Measurements from ENCODE around the gene ANKRD24.

The ANKRD24 gene

GRCh38 chr19:4174895-4175668, 7.4 kb upstream of the ANKRD24 start:
- Histone ChIP-seq H3K27ac (ENCODE audit: low read depth, low read length) (no peak overlapping the region), H3K9me3 (ENCODE audit: insufficient read depth, low read length) (no peaks in the 10 kb centered on the region), H3K9ac (ENCODE audit: low read length) (no peak overlapping the region), H3K36me3 (ENCODE audit: low read length) (no peaks in the 10 kb centered on the region), H3K9me2 (replicated peaks; ENCODE audit: insufficient read depth, low read length) (no peaks in the 10 kb centered on the region), H3K79me2 (ENCODE audit: insufficient read depth, low read length) (no peaks in the 10 kb centered on the region), H4K20me1 (ENCODE audit: low read depth, low read length) (no peaks in the 10 kb centered on the region), H3K27me3 (ENCODE audit: low read length) (no peaks in the 10 kb centered on the region), H3K4me3 (ENCODE audit: insufficient read depth, low read length, poor library complexity, severe bottlenecking) (no peak overlapping the region), H3F3A (ENCODE audit: insufficient read depth) (no peaks in the 10 kb centered on the region), H2AFZ (ENCODE audit: low read depth, low read length, severe bottlenecking) (no peak overlapping the region), H3K4me2 (ENCODE audit: low read depth, low read length, poor library complexity, severe bottlenecking) (no peak overlapping the region)
- TF ChIP-seq EZH2phosphoT487 (conservative IDR thresholded peaks at IDR 0.05; ENCODE audit: low read length): no peak
- TF ChIP-seq CTCF (IDR thresholded peaks at IDR 0.05; ENCODE audit: insufficient read depth, low read length, poor library complexity, severe bottlenecking): no peak

- Histone ChIP-seq H3K27ac (ENCODE audit: low read depth, low read length) (no peak overlapping the region), H3K79me2 (ENCODE audit: insufficient read depth, low read length) (no peaks in the 10 kb centered on the region), H3K4me3 (ENCODE audit: insufficient read depth, low read length, poor library complexity, severe bottlenecking) (no peak overlapping the region), H3K36me3 (ENCODE audit: low read length) (no peaks in the 10 kb centered on the region), H3K9ac (ENCODE audit: low read length) (no peak overlapping the region), H2AFZ (ENCODE audit: low read depth, low read length, severe bottlenecking) (no peak overlapping the region), H3K27me3 (ENCODE audit: low read length) (no peaks in the 10 kb centered on the region), H3K4me2 (ENCODE audit: low read depth, low read length, poor library complexity, severe bottlenecking) (no peak overlapping the region), H3K9me3 (ENCODE audit: insufficient read depth, low read length) (no peaks in the 10 kb centered on the region), H3K9me2 (replicated peaks; ENCODE audit: insufficient read depth, low read length) (no peaks in the 10 kb centered on the region), H3F3A (ENCODE audit: insufficient read depth) (no peaks in the 10 kb centered on the region), H4K20me1 (ENCODE audit: low read depth, low read length) (no peaks in the 10 kb centered on the region)
- no peak for TF ChIP-seq CTCF (IDR thresholded peaks at IDR 0.05; ENCODE audit: insufficient read depth, low read length, poor library complexity, severe bottlenecking)
- TF ChIP-seq EZH2phosphoT487 (conservative IDR thresholded peaks at IDR 0.05; ENCODE audit: low read length): no peak
Observed at GRCh38 chr19:4175669-4175931, 6.9 kb upstream of the ANKRD24 start.

- Histone ChIP-seq H3F3A (ENCODE audit: insufficient read depth) (peaks cover 4% of the 10 kb centered on the region; the same call in 1 of the 2 replicates), H3K4me3 (ENCODE audit: insufficient read depth, low read length, poor library complexity, severe bottlenecking) (no peak overlapping the region), H3K9ac (ENCODE audit: low read length) (no peak overlapping the region), H4K20me1 (ENCODE audit: low read depth, low read length) (no peaks in the 10 kb centered on the region), H3K27ac (ENCODE audit: low read depth, low read length) (no peak overlapping the region), H2AFZ (ENCODE audit: low read depth, low read length, severe bottlenecking) (no peak overlapping the region), H3K4me2 (ENCODE audit: low read depth, low read length, poor library complexity, severe bottlenecking) (no peak overlapping the region), H3K9me3 (ENCODE audit: insufficient read depth, low read length) (no peaks in the 10 kb centered on the region), H3K79me2 (ENCODE audit: insufficient read depth, low read length) (0 out of 2 replicates have a peak, but pooled peaks cover 5% of the 10 kb centered on the region), H3K27me3 (ENCODE audit: low read length) (no peaks in the 10 kb centered on the region), H3K36me3 (ENCODE audit: low read length) (no peaks in the 10 kb centered on the region), H3K9me2 (replicated peaks; ENCODE audit: insufficient read depth, low read length) (no peaks in the 10 kb centered on the region)
- TF ChIP-seq CTCF (IDR thresholded peaks at IDR 0.05; ENCODE audit: insufficient read depth, low read length, poor library complexity, severe bottlenecking) (no peak), EZH2phosphoT487 (conservative IDR thresholded peaks at IDR 0.05; ENCODE audit: low read length) (no peak)
Observed at GRCh38 chr19:4177146-4177545, 5.3 kb upstream of the ANKRD24 start.
